Epithelial cell of proximal tubule (primary cell): ENCODE measurements around the gene SLC16A13. TPM values are rescaled to one million over a fixed set of nuclear protein-coding genes. Genes with fewer than 3 reads are reported as not detected.
A peak's percentile ranks its signal among the peaks of the same experiment; 100 is the strongest.

ENCODE experiments used
- DNase-seq: peaks from one replicate; pipeline ENCODE4 v3.0.0-alpha.2; 2011; ENCODE audit warnings: low read depth
- H3K4me3 ChIP-seq: 2 replicates; pipeline ENCODE4 v1.5.1; 2011; ENCODE audit warnings: low read depth, mild to moderate bottlenecking, low read length
- CTCF ChIP-seq: conservative IDR thresholded peaks from 2 replicates; pipeline ENCODE4 v1.5.1; 2012; ENCODE audit warnings: low read depth, mild to moderate bottlenecking, low read length
- total RNA-seq: library from RNA; depleted of rRNA; stranded (reverse); fragments of >200 nt; gene quantifications from 2 replicates; pipeline ENCODE4 v1.2.3, GENCODE V29; 2015

SLC16A13 gene
- total RNA-seq, 1 donor from 2014 or later, result 3.1 TPM

GRCh38 chr17:6995500-6996255, 40.1 kb upstream of the SLC16A13 start, which contains the start of gene ALOX12:
ALOX12 (plus strand) TSS chr17:6996049; CDS start chr17:6996118, 69 bp downstream.
- H3K4me3 ChIP-seq, result no peak within 1 kb of the TSS
- no peak for TF ChIP-seq CTCF
- DNase-seq, result no peak

GRCh38 chr17:6996256-6997011, 39.4 kb upstream of the SLC16A13 start:
- H3K4me3 ChIP-seq, result no peak overlapping the region
- no peak for DNase-seq
- TF ChIP-seq CTCF, result no peak

- TF ChIP-seq CTCF, result no peak
- DNase-seq, result no peak
- H3K4me3 ChIP-seq, result no peak overlapping the region
These were observed 38.6 kb upstream of the SLC16A13 start for GRCh38 chr17:6997171-6997570.

GRCh38 chr17:6998855-6999508, 36.8 kb upstream of the SLC16A13 start:
- DNase-seq, result no peak
- no peak overlapping the region for H3K4me3 ChIP-seq
- TF ChIP-seq CTCF, result no peak

- no peak for DNase-seq
These were observed 34.4 kb upstream of the SLC16A13 start for GRCh38 chr17:7001318-7001961.

More at GRCh38 chr17:7001318-7001961, 34.4 kb upstream of the SLC16A13 start:
- H3K4me3 ChIP-seq, result no peak overlapping the region
- peak; percentile 70 for TF ChIP-seq CTCF
